Tibial artery (tissue), 4 donors: ENCODE data around the gene PRR32.

Experiments
- DNase-seq, 2 donors: peaks; one replicate each; pipeline ENCODE4 v3.0.0-alpha.2; 2019
- H3K27ac ChIP-seq, 2 donors: fragments of 200-600 bp; sonication (generic) in 1 of 2; 1 replicate in 1 of 2; 2 replicates in 1 of 2; pipeline ENCODE4 v1.5.1; 2018 to 2019; ENCODE audit warnings: mild to moderate bottlenecking in 1 of 2
- H3K27me3 ChIP-seq, 2 donors: fragments of 200-600 bp; sonication (generic) in 1 of 2; one replicate each; pipeline versions ENCODE4 v1.5.1 to v1.6.0; 2016 to 2019
- H3K36me3 ChIP-seq, 3 donors: fragments of 200-600 bp; sonication (generic) in 2 of 3; one replicate each; pipeline ENCODE4 v1.5.1; 2016 to 2019; ENCODE audit warnings: mild to moderate bottlenecking in 2 of 3
- H3K4me1 ChIP-seq, 4 donors: fragments of 200-600 bp; sonication (generic) in 2 of 4; 1 replicate in 3 of 4; 2 replicates in 1 of 4; pipeline ENCODE4 v1.5.1; 2016 to 2019
- H3K4me3 ChIP-seq, 2 donors: fragments of 200-600 bp; sonication (generic) in 1 of 2; 1 replicate in 1 of 2; 2 replicates in 1 of 2; pipeline ENCODE4 v1.5.1; 2018 to 2019; ENCODE audit warnings: mild to moderate bottlenecking in 2 of 2
- H3K9me3 ChIP-seq, 3 donors: fragments of 200-600 bp; sonication (generic) in 1 of 3; one replicate each; pipeline ENCODE4 v1.5.1; 2016 to 2019
- intact Hi-C: fragments of 100-400 bp; cut with DNase I; formaldehyde crosslinking; loops from one replicate; pipeline ENCODE4 v1.15.0; 2023; ENCODE audit warnings: low total_unique reads
- TF ChIP-seq, protein P1 (sequence below), 2 experiments: fragments of 200-600 bp in 1 of 2; fragments of 450-650 bp in 1 of 2; IDR thresholded peaks; one replicate each; pipeline ENCODE4 v1.5.1; 2017 to 2019; ENCODE audit warnings: antibody characterized with exemption in 2 of 2, mild to moderate bottlenecking in 1 of 2, moderate library complexity in 1 of 2

The PRR32 gene

DNA sequence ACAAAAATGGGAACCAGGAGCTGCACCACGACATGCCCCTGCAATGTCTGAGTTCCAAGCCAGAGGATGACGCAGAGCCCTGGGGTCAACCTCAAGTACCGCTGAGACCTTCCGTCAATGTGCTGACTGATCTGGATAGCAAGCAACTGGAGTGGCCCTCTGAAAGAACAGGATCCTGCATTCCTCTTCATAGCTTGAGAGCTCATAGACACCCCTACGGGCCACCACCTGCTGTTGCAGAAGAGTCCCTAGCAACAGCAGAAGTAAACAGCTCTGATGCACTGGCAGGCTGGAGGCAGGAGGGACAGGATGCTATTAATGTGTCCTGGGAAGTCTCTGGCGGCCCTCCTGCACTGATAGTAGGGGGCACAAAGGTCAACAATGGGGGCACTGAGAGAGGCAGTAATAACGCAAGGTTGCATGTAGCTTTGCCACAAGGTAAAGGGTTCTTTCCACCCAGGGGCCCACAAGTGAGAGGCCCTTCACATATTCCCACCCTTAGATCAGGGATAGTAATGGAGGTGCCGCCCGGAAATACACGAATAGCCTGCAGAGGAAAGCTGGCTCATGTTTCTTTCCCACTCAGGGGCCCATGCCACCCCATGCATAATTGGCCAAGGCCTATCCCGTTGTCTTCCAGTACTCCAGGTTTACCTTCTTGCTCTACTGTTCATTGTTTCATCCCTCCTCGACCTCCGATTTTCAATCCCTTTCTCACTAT lies 1.3 kb downstream of the PRR32 start:
- H3K27ac ChIP-seq = no peak overlapping the region
- TF ChIP-seq, protein P1, sequence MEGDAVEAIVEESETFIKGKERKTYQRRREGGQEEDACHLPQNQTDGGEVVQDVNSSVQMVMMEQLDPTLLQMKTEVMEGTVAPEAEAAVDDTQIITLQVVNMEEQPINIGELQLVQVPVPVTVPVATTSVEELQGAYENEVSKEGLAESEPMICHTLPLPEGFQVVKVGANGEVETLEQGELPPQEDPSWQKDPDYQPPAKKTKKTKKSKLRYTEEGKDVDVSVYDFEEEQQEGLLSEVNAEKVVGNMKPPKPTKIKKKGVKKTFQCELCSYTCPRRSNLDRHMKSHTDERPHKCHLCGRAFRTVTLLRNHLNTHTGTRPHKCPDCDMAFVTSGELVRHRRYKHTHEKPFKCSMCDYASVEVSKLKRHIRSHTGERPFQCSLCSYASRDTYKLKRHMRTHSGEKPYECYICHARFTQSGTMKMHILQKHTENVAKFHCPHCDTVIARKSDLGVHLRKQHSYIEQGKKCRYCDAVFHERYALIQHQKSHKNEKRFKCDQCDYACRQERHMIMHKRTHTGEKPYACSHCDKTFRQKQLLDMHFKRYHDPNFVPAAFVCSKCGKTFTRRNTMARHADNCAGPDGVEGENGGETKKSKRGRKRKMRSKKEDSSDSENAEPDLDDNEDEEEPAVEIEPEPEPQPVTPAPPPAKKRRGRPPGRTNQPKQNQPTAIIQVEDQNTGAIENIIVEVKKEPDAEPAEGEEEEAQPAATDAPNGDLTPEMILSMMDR (IDR thresholded peaks at IDR 0.05) = no peak
- H3K4me1 ChIP-seq = no peaks in the 10 kb centered on the region
- no peaks in the 10 kb centered on the region for H3K9me3 ChIP-seq
- H3K36me3 ChIP-seq = no peaks in the 10 kb centered on the region
- H3K27me3 ChIP-seq = no peaks in the 10 kb centered on the region
- H3K4me3 ChIP-seq = no peak overlapping the region
- no peak for DNase-seq
- intact Hi-C loops = no loop called here

DNA sequence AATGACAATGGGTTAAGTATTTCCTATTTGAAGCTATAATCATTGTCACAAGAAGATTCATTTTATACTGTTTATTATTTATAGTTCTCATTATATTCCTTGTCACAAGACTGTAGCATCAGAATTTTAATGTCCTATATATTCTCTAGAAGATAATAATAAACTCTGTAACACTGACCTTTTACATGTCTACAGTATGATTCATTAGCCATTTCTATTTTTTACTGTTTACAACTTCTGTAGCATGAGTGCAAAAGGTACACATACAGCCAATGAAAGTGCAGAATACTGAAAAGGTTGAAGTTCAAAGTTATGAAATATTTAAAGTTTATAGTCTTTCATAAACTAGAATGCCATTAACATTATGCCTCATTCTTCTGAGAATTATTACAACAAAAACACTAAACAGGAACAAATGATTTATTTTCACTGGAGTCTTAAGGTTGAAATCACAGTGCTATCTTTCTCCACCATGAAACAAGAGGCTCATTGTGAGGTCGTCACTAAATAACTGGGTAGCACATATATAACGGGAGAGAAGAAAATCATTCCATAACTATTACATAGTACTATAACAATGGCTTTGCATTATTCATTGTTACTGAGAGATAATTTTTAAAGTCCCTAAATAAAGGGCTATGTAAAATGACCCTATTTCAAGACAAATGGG lies 4.9 kb downstream of the PRR32 start:
- intact Hi-C loops = no loop called here
- Histone ChIP-seq H3K9me3 (no peaks in the 10 kb centered on the region), H3K36me3 (no peaks in the 10 kb centered on the region), H3K27ac (no peak overlapping the region), H3K4me1 (no peaks in the 10 kb centered on the region), H3K27me3 (no peaks in the 10 kb centered on the region), H3K4me3 (no peak overlapping the region)
- TF ChIP-seq, protein P1 (IDR thresholded peaks at IDR 0.05) = no peak
- DNase-seq = no peak

DNA sequence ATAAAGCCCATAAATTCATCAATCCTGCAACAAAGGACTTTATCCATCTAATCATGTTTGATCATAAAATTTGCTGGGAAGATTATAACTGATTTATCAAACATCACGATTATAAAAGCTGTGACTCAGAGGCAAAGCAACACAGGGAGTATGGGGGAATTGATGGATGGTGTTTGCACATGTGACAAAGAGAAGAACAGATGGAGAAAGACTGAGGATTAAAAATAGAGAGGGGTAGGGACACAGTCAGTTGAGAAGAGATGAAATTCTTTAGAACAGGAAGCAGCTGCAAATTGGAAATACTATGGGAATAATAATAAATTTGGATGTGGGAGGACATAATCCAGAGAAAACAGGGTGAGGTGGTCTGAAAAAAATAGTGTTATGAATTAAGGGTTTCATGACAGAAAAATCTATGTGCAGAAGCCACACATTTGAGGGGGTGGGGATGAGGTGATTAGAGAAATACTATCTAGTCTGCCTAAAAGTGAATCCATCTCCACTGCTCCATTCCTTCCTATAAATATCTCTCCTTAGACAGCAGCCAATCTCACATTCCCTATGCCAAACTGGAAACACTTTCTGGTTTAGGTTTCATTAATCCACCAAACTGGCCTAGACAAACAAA lies 6.2 kb downstream of the PRR32 start:
- TF ChIP-seq, protein P1 (IDR thresholded peaks at IDR 0.05) = no peak

DNA sequence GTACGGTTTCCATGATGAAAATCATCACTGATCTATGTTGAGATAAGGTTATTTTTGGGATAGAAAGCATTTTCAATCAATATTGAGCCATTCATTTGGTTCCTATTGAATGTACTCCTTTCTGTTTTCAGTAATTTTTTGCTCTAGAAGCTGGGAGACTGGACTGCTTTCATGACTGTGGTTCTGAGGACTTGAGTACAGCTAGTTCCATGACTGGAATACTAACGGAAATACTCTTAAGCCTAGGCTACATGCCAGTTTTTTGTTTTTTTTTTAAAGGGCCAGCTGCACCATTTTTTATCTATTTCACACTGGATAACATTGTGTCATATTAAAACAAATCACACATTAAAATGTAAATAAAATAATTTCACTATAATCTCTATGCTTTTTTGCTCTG lies 16.7 kb downstream of the PRR32 start:
- Histone ChIP-seq H3K27ac (peak overlapping the region; percentile 45 to 46), H3K4me3 (no peak overlapping the region), H3K36me3 (no peaks in the 10 kb centered on the region), H3K27me3 (no peaks in the 10 kb centered on the region), H3K4me1 (no peaks in the 10 kb centered on the region), H3K9me3 (no peaks in the 10 kb centered on the region)
- TF ChIP-seq, protein P1 (IDR thresholded peaks at IDR 0.05) = no peak
- no peak for DNase-seq
- intact Hi-C loops = no loop called here

More for the DNA sequence above, 6.2 kb downstream of the PRR32 start:
- intact Hi-C loops = no loop called here
- DNase-seq = no peak
- Histone ChIP-seq H3K4me1 (no peaks in the 10 kb centered on the region), H3K36me3 (no peaks in the 10 kb centered on the region), H3K4me3 (no peak overlapping the region), H3K9me3 (no peaks in the 10 kb centered on the region), H3K27me3 (no peaks in the 10 kb centered on the region), H3K27ac (no peak overlapping the region)

DNA sequence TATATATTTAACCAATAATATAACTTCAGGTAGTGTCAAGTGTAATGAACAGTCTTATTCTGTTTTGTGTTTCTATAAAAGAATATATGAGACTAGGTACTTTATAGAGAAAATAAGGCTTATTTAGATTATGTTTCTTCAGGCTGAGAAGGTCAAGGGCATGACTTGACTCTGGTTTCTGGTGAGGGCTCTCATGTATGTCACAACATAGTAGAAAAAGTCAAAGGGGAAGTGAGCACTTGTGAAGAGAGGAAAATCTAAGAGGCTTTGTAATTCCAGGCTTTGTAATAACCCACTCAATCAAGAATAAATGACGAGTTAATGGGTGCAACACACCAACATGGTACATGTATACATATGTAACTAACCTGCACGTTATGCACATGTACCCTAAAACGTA lies 27.6 kb downstream of the PRR32 start:
- H3K4me1 ChIP-seq = no peaks in the 10 kb centered on the region
- no peak for DNase-seq
- H3K27me3 ChIP-seq = no peaks in the 10 kb centered on the region
- intact Hi-C loops = no loop called here
- H3K9me3 ChIP-seq = no peaks in the 10 kb centered on the region
- no peak overlapping the region for H3K4me3 ChIP-seq
- H3K36me3 ChIP-seq = no peaks in the 10 kb centered on the region
- no peak overlapping the region for H3K27ac ChIP-seq
- TF ChIP-seq, protein P1 (IDR thresholded peaks at IDR 0.05) = no peak
